ENCODE measurements around the gene IQCH. TPM values are rescaled to one million over a fixed set of nuclear protein-coding genes. Genes with fewer than 3 reads are reported as not detected.

The IQCH gene
- total and polyA plus RNA-seq, 12 donors, result 0.29 to 2.6 (median 1.2) TPM

GRCh38 chr15:67548862-67549651 is 294.5 kb downstream of the IQCH start:
- peaks cover 0 to 54% (median 6%) of the 10 kb centered on the region in 9 donors for H3K36me3 ChIP-seq
- intact Hi-C loops (cut with DNase I), result no loop called here
- 69 to 74% methylated on average over 8 of the region's 8 CpGs for WGBS, 2 donors
- no peak for TF ChIP-seq CTCF (IDR thresholded peaks at IDR 0.05)
- DNase-seq (peak in 1 of 2 donors; percentile 20), ATAC-seq (peak; percentile 47 to 89 (median 78))
- H3K27ac ChIP-seq, result peak overlapping the region in 5 of 10 donors; percentile 28 to 61 (median 49)
- H3K9me3 ChIP-seq, result no peaks in the 10 kb centered on the region
- no peak overlapping the region for H3K4me3 ChIP-seq
- no peaks in the 10 kb centered on the region for H3K27me3 ChIP-seq
- peaks cover 0 to 44% (median 22%) of the 10 kb centered on the region in 9 donors for H3K4me1 ChIP-seq

- Histone ChIP-seq H3K27ac (peak overlapping the region in 4 of 10 donors; percentile 45 to 61 (median 52)), H3K4me3 (no peak overlapping the region), H3K9me3 (no peaks in the 10 kb centered on the region), H3K4me1 (peaks cover 0 to 37% (median 18%) of the 10 kb centered on the region in 9 donors), H3K36me3 (peaks cover 0 to 52% (median 6%) of the 10 kb centered on the region in 9 donors), H3K27me3 (no peaks in the 10 kb centered on the region)
- ATAC-seq (no peak), DNase-seq (no peak)
- no peak for TF ChIP-seq CTCF (IDR thresholded peaks at IDR 0.05)
- 73 to 79% methylated on average over 3 of the region's 3 CpGs for WGBS, 2 donors
- intact Hi-C loops (cut with DNase I), result no loop called here
These were observed 295.1 kb downstream of the IQCH start for GRCh38 chr15:67549736-67550135.

GRCh38 chr15:67550522-67550921 is 295.9 kb downstream of the IQCH start:
- Histone ChIP-seq H3K27me3 (no peaks in the 10 kb centered on the region), H3K27ac (peak overlapping the region in 4 of 10 donors; percentile 41 to 61 (median 50)), H3K9me3 (no peaks in the 10 kb centered on the region), H3K4me3 (no peak overlapping the region), H3K4me1 (peaks cover 0 to 36% (median 17%) of the 10 kb centered on the region in 9 donors), H3K36me3 (peaks cover 0 to 51% (median 6%) of the 10 kb centered on the region in 9 donors)
- ATAC-seq (peak in 6 of 8 donors; percentile 65 to 89 (median 80)), DNase-seq (no peak)
- 67 to 74% methylated on average over 4 of the region's 4 CpGs for WGBS, 2 donors
- TF ChIP-seq CTCF (IDR thresholded peaks at IDR 0.05), result no peak
- intact Hi-C loops (cut with DNase I), result no loop called here

- Histone ChIP-seq H3K36me3 (peaks cover 0 to 45% (median 6%) of the 10 kb centered on the region in 9 donors), H3K27me3 (no peaks in the 10 kb centered on the region), H3K9me3 (no peaks in the 10 kb centered on the region), H3K4me3 (no peak overlapping the region), H3K4me1 (peaks cover 0 to 36% (median 17%) of the 10 kb centered on the region in 9 donors), H3K27ac (peak overlapping the region in 2 of 10 donors; percentile 8 to 33)
- no peak for TF ChIP-seq CTCF (IDR thresholded peaks at IDR 0.05)
- DNase-seq (no peak), ATAC-seq (no peak)
- intact Hi-C loops (cut with DNase I), result no loop called here
- 91 to 100% methylated on average over 1 of the region's 1 CpG for WGBS, 2 donors
These were observed 296.7 kb downstream of the IQCH start for GRCh38 chr15:67551207-67551743.

Other genes with a start within 250 kb of the IQCH start
- 10 to 100 TPM; 11.3 to 44.8 (median 15.7) TPM for gene SMAD3, start 189.2 kb upstream of the IQCH start, total RNA-seq
- gene SMAD3, start 189.2 kb upstream of the IQCH start, polyA plus RNA-seq, result 1 to 10 TPM; 6.2 to 7.8 TPM
- gene AAGAB, start 125 bp upstream of the IQCH start, total RNA-seq, result 10 to 100 TPM; 17.4 to 33.4 (median 24.3) TPM
- 10 to 100 TPM in 1 of 2 donors, 1 to 10 TPM in 1; 4.3 to 26.4 TPM for gene AAGAB, start 125 bp upstream of the IQCH start, polyA plus RNA-seq